ENCODE measurements around the gene ST8SIA6. TPM values are rescaled to one million over a fixed set of nuclear protein-coding genes. Genes with fewer than 3 reads are reported as not detected.
A peak's percentile ranks its signal among the peaks of the same experiment; 100 is the strongest.

Gene ST8SIA6
- total RNA-seq, 2 experiments from 2014 or later = not detected

DNA sequence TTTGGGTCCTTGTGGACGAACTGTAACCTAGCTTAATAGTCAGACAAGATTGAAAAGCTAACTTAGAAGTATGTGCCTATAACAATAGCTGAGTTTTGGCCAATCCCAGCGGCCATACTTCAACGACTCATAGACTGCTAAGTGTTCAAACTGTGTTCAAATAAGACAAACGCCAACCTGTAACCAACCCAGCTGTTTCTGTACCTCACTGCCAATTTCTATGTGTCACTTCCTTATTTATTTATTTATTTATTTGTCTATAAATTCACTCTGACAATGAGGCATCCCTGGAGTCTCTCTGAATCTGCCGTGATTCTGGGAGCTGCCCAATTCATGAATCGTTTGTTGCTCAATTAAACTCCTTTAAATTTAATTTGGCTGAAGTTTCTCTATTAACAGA is 21.7 kb downstream of the ST8SIA6 start:
- H3K4me1 Mint-ChIP-seq (ENCODE audit: low read depth) = peaks cover 36% of the 10 kb centered on the region
- H3K27me3 Mint-ChIP-seq (ENCODE audit: low read depth) = no peaks in the 10 kb centered on the region
- peaks cover 3% of the 10 kb centered on the region for H3K9me3 Mint-ChIP-seq
- intact Hi-C loops (cut with micrococcal nuclease) = no loop called here
- no peaks in the 10 kb centered on the region for H3K36me3 Mint-ChIP-seq (ENCODE audit: low read depth)
- CTCF ChIA-PET = interaction anchor here (1.1 to 3.3 kb wide), 5 partner anchors 8 to 178 kb away, joined by 3 to 14 read pairs (median 4); no protein-coding TSS in a partner anchor
- H3K27ac Mint-ChIP-seq = no peak overlapping the region
- H3K4me3 Mint-ChIP-seq = no peak overlapping the region
- no peak for DNase-seq

DNA sequence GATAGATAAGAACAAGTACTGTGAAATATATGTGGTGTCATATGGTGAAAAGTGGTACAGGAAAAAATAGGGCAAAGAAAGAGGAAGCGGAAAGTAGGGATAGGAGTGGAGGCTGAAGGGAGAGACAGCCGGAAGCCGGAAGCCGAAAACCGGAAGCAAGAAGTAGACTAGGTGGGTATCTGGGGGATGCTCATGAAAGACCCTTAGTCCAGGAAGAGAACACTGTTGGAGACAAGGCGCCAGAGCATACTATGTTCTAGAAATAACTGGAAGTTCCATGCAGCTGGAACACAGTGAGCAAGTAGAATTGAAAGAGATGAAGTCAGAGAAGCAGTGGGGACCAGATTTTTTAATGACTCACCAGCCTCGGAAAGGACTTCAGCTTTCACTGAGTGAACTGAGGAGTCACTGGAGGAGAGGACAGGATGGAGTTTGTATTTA is 22.5 kb downstream of the ST8SIA6 start:
- Mint-ChIP-seq H3K9me3 (peaks cover 3% of the 10 kb centered on the region), H3K27me3 (ENCODE audit: low read depth) (no peaks in the 10 kb centered on the region), H3K36me3 (ENCODE audit: low read depth) (no peaks in the 10 kb centered on the region), H3K4me1 (ENCODE audit: low read depth) (peaks cover 44% of the 10 kb centered on the region), H3K4me3 (peak overlapping the region; percentile 2), H3K27ac (no peak overlapping the region)
- CTCF ChIA-PET = interaction anchor here (0.5 to 3.3 kb wide), 6 partner anchors 12 to 141 kb away, joined by 3 to 14 read pairs (median 5); no protein-coding TSS in a partner anchor
- intact Hi-C loops (cut with micrococcal nuclease) = loop anchor here (2.0 kb wide), 1 partner anchor 201 kb away; no protein-coding TSS in a partner anchor
- DNase-seq = no peak

DNA sequence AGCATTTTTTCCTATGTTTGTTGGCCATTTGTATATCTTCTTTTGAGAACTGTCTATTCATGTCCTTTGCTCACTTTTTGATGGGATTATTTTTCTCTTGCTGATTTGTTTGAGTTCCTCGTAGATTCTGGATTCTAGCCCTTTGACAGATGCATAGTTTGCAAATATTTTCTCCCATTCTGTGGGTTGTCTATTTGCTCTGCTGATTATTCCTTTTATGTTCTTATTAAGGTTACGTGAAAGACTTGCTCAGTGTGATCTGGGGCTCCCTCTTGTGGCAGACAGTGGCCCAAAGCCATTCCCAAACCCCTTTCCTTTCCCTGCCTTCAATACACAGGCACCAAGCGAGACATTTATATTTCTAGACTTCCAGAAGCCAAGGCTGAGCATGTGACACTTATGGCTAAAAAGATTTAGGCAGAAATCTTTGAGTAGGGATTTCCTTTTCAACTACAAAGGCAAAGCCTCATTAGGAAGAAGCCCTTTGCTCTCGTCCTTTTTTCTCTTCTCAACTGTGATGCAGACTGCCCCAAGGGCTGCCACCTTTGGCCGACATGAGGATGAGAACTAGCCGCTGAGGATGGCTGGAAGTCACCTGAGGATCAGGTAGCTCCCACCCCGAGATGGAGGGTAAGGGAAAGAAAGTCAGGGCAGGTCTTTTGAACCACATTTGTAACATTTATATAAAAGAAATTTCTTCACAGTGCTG is 23.6 kb downstream of the ST8SIA6 start:
- DNase-seq = peak; percentile 79
- Mint-ChIP-seq H3K4me3 (no peak overlapping the region), H3K27ac (no peak overlapping the region), H3K9me3 (no peaks in the 10 kb centered on the region), H3K36me3 (ENCODE audit: low read depth) (no peaks in the 10 kb centered on the region), H3K27me3 (ENCODE audit: low read depth) (no peaks in the 10 kb centered on the region), H3K4me1 (ENCODE audit: low read depth) (peaks cover 55% of the 10 kb centered on the region)
- CTCF ChIA-PET = interaction anchor here (1.4 to 3.3 kb wide), 5 partner anchors 13 to 174 kb away, joined by 4 to 21 read pairs (median 6); no protein-coding TSS in a partner anchor
- intact Hi-C loops (cut with micrococcal nuclease) = loop anchor here (1.0 to 2.0 kb wide), 6 partner anchors 22 to 602 kb away; no protein-coding TSS in a partner anchor

DNA sequence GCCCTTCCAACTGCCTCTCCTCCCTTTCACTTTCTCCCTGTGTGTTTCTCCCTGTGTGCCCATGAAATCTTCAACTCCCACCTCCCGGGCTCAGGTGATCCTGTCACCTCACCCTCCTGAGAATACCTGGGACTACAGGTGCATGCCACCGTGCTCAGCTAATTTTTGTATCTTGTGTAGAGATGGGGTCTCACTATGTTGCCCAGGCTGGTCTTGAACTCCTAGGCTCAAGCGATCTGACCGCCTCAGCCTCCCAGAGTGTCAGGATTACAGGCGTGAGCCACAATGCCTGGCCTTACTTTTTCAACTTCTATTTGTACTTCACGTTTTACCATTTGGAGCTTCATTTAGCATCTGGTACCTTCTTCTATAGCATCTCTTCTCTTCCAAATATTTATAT is 24.9 kb downstream of the ST8SIA6 start:
- Mint-ChIP-seq H3K4me3 (peak overlapping the region; percentile 25), H3K36me3 (ENCODE audit: low read depth) (no peaks in the 10 kb centered on the region), H3K4me1 (ENCODE audit: low read depth) (peaks cover 63% of the 10 kb centered on the region), H3K27me3 (ENCODE audit: low read depth) (no peaks in the 10 kb centered on the region), H3K27ac (no peak overlapping the region), H3K9me3 (no peaks in the 10 kb centered on the region)
- intact Hi-C loops (cut with micrococcal nuclease) = loop anchor here (1.0 to 10.0 kb wide), 4 partner anchors 217 to 1225 kb away; partner anchors contain the start of genes ARL5B and NSUN6
- CTCF ChIA-PET = interaction anchor here (0.5 to 2.6 kb wide), 17 partner anchors 8 to 652 kb away, joined by 3 to 26 read pairs (median 4); no protein-coding TSS in a partner anchor
- DNase-seq = no peak

DNA sequence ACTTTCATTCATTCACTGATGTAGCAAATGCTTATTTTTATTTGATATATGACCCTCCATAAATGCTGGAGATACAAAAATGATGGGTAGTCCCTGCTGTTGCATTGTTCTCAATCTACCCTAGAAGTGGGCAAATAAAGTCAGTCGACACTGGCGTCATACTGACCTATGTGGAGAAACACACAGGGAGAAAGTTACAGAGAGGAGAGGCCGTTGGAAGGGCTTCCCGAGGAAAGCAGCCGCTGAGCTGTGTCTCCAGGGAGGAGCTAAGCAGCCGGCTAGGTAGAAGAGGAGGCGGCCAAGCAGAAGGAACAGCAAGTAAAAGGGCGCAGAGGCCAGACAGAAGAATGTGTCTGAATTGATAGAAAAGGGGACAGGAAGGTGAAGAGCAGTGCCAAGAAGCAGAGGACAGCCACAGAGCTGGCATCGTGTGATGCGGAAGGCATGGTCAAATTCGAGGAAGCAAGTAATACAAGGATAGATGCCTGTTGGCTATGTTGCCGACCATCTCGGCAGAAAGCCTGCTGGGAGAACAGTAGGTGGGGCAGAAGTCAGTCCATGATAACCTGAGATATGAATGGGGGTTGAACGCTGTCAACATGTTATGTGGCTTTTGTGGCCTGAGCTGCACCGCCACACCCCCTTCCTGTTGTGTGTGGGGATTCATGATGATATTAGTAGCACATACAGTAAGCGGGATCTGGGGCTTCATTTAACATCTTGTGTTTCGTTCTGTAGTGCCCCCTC is 25.9 kb downstream of the ST8SIA6 start:
- Mint-ChIP-seq H3K4me1 (ENCODE audit: low read depth) (peaks cover 73% of the 10 kb centered on the region), H3K36me3 (ENCODE audit: low read depth) (no peaks in the 10 kb centered on the region), H3K27ac (peak overlapping the region; percentile 74), H3K4me3 (peak overlapping the region; percentile 72), H3K27me3 (ENCODE audit: low read depth) (no peaks in the 10 kb centered on the region), H3K9me3 (no peaks in the 10 kb centered on the region)
- intact Hi-C loops (cut with micrococcal nuclease) = loop anchor here (1.0 to 10.0 kb wide), 7 partner anchors 16 to 1226 kb away; partner anchors contain the start of genes ARL5B, NSUN6 and RSU1
- peak; percentile 82 for DNase-seq
- CTCF ChIA-PET = interaction anchor here (0.8 to 2.6 kb wide), 8 partner anchors 9 to 595 kb away, joined by 3 to 26 read pairs (median 4); no protein-coding TSS in a partner anchor

DNA sequence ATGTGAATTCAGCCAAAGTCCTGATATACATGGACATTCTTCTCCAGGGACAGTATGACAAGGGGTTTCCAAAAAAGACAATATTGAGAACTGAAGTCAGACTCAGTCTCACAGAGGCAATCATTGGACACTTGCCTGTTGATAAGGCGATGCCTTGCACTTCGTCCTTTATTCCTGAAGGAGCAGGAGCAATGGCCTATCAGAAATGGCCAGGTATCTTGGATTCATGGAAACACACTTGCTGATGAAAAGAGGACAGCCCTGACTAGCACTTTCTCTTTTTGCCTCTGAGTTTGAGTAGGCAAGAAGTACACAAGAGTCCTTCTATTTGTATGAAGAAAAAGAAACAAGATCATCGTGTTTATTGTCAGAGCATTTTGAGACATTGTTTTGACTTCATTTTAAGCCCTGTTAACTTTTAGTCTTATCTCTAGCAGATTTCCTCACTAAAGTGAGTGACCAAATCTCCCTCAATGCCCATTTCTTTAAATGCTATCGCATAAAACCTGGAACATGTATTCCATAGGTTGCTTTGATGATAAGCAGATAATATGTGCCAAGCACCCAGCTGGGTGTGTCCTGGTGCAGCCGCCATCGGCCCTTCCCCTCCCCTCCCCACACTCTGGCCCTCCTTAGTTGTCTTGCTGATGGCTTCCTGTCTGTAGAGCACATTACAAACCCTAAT is 26.6 kb downstream of the ST8SIA6 start:
- DNase-seq = no peak
- Mint-ChIP-seq H3K9me3 (no peaks in the 10 kb centered on the region), H3K27ac (no peak overlapping the region), H3K36me3 (ENCODE audit: low read depth) (no peaks in the 10 kb centered on the region), H3K4me3 (peak overlapping the region; percentile 72), H3K4me1 (ENCODE audit: low read depth) (peaks cover 75% of the 10 kb centered on the region), H3K27me3 (ENCODE audit: low read depth) (no peaks in the 10 kb centered on the region)
- CTCF ChIA-PET = interaction anchor here (1.0 to 2.6 kb wide), 3 partner anchors 8 to 138 kb away, joined by 3 to 26 read pairs (median 3); no protein-coding TSS in a partner anchor
- intact Hi-C loops (cut with micrococcal nuclease) = loop anchor here (1.0 to 10.0 kb wide), 6 partner anchors 16 to 1227 kb away; partner anchors contain the start of genes ARL5B, NSUN6 and RSU1

DNA sequence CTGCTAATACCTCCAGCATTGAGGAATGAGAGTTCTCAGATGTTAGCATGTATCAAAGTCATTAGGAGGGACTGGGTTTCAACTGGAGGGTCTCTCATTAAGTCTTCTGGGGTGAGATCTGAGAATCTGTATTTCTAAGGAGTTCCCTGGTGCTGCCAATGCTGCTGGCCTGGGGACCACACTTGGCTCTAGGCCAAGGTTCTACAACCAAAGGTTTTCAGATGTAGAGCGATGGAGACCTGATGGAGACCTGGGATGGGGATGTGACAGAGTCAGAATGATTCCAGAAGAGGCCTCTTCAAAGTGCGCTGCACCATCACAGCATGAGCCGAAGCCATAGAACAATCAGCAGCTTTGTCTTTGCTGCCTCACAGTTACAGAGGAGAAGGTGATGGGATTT is 27.2 kb downstream of the ST8SIA6 start:
- no peak for DNase-seq
- Mint-ChIP-seq H3K27ac (no peak overlapping the region), H3K4me3 (no peak overlapping the region), H3K9me3 (no peaks in the 10 kb centered on the region), H3K4me1 (ENCODE audit: low read depth) (peaks cover 80% of the 10 kb centered on the region), H3K27me3 (ENCODE audit: low read depth) (no peaks in the 10 kb centered on the region), H3K36me3 (ENCODE audit: low read depth) (no peaks in the 10 kb centered on the region)
- CTCF ChIA-PET = interaction anchor here (0.7 kb wide), 1 partner anchor 571 kb away, joined by 3 read pairs; no protein-coding TSS in a partner anchor
- intact Hi-C loops (cut with micrococcal nuclease) = loop anchor here (5.0 to 10.0 kb wide), 3 partner anchors 282 to 1228 kb away; partner anchors contain the start of genes ARL5B and NSUN6

DNA sequence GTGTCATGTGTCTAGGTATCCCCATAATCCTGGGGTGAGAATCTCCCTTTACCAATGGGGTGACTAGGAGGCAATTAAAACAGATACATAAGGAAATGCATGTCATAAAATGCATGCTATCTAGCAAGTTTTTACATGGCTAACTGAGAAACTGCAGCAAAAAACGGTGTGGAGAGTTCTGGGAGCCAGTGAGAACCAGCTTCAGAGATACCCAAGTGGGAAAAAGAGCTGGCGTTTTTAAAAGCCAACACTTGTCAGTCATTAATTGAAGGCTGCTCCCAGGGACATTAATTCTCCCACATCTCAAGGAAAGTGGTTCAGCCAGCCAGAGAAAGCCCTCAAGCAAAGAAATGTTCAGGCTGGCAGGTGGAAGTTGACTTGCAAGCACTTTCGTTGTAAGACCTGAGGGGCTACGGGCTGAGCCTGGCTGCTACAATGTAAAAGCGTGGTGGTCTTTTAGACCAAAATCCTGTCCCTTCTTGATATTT is 28.1 kb downstream of the ST8SIA6 start:
- Mint-ChIP-seq H3K9me3 (no peaks in the 10 kb centered on the region), H3K27ac (no peak overlapping the region), H3K4me3 (no peak overlapping the region), H3K27me3 (ENCODE audit: low read depth) (no peaks in the 10 kb centered on the region), H3K36me3 (ENCODE audit: low read depth) (no peaks in the 10 kb centered on the region), H3K4me1 (ENCODE audit: low read depth) (peaks cover 74% of the 10 kb centered on the region)
- CTCF ChIA-PET = interaction anchor here (0.7 to 1.1 kb wide), 3 partner anchors 17 to 570 kb away, joined by 3 read pairs; no protein-coding TSS in a partner anchor
- no peak for DNase-seq
- intact Hi-C loops (cut with micrococcal nuclease) = loop anchor here (5.0 to 10.0 kb wide), 3 partner anchors 282 to 1228 kb away; partner anchors contain the start of genes ARL5B and NSUN6

DNA sequence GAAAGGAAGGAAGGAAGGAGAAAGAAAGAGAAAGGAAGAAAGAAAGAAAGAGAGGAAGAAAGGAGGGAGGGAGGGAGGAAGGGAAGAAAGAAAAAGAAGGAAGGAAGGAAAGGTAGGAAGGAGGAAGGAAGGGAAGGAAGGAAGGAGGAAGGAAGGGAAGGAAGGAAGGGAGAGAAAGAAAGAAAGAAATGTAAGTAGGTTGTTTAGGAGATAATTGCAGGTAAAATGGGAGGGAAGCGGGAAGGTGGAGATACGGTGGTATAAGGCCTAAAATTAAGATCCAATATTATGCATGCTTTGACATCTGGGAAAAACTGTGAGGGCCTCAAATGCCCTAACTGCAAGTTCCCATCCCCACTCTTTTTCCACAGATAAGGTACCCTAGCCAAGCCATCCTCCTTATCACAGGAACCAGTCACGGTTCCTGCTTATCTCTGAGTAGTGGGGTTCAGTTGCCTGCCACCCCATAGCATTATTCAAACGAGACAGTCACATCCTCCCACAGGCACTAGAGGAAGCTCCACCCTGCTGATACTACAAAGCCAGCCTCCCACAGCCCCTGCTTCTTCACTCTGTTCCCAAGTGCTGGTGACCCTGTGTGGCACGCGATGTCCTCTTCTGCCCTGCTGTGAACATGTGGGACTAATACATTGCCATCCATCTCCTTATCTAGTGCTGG is 28.7 kb downstream of the ST8SIA6 start:
- no peaks in the 10 kb centered on the region for H3K27me3 Mint-ChIP-seq (ENCODE audit: low read depth)
- CTCF ChIA-PET = interaction anchor here (0.8 to 1.1 kb wide), 3 partner anchors 11 to 100 kb away, joined by 3 to 4 read pairs (median 3); no protein-coding TSS in a partner anchor
- peaks cover 72% of the 10 kb centered on the region for H3K4me1 Mint-ChIP-seq (ENCODE audit: low read depth)
- DNase-seq = peak; percentile 46
- no peak overlapping the region for H3K4me3 Mint-ChIP-seq
- H3K36me3 Mint-ChIP-seq (ENCODE audit: low read depth) = no peaks in the 10 kb centered on the region
- no peaks in the 10 kb centered on the region for H3K9me3 Mint-ChIP-seq
- H3K27ac Mint-ChIP-seq = peak overlapping the region; percentile 53
- intact Hi-C loops (cut with micrococcal nuclease) = loop anchor here (5.0 to 10.0 kb wide), 3 partner anchors 281 to 1229 kb away; partner anchors contain the start of genes ARL5B and NSUN6

DNA sequence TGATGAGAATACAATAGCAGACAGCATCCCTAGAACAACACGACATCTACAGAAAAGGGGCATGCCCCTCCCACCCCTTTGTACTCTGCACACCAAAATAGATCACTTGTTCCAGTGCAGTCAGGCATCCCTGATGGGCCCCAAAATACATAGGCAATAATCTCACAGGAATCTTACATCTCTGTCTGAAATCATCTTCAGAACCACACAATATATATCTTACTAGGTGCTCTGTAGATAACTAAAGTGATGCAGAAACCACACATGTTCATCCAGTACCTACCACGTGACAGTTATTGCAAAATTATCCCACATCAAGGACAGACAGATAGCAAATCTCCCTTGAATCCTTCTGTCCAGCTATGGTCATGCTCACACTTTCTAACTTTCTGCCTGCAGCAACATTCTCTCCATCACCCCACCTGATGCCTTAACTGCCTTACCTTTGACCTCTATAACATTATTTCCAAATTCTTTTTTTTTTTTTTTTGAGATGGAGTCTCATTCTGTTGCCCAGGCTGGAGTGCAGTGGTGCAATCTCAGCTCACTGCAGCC is 30.7 kb downstream of the ST8SIA6 start:
- CTCF ChIA-PET = interaction anchor here (0.6 to 3.1 kb wide), 3 partner anchors 9 to 16 kb away, joined by 4 to 9 read pairs (median 5); no protein-coding TSS in a partner anchor
- intact Hi-C loops (cut with micrococcal nuclease) = loop anchor here (10.0 kb wide), 2 partner anchors 279 to 1231 kb away; partner anchors contain the start of genes ARL5B and NSUN6
- no peak for DNase-seq
- no peak overlapping the region for H3K4me3 Mint-ChIP-seq
- no peaks in the 10 kb centered on the region for H3K9me3 Mint-ChIP-seq
- peaks cover 59% of the 10 kb centered on the region for H3K4me1 Mint-ChIP-seq (ENCODE audit: low read depth)
- H3K36me3 Mint-ChIP-seq (ENCODE audit: low read depth) = no peaks in the 10 kb centered on the region
- H3K27ac Mint-ChIP-seq = no peak overlapping the region
- no peaks in the 10 kb centered on the region for H3K27me3 Mint-ChIP-seq (ENCODE audit: low read depth)

Data from activated naive CD4-positive, alpha-beta T cell treated with anti-CD3 and anti-CD28 coated beads for 36 hours (primary cell).